Neural cell (in vitro differentiated cells): ENCODE results near the gene CNNM3. TPM values are rescaled to one million over a fixed set of nuclear protein-coding genes. Genes with fewer than 3 reads are reported as not detected.

ENCODE experiments used
- H2AFZ ChIP-seq: fragments of 200-600, 300-800 bp; sonication (generic), shearing (Covaris generic); 2 replicates; pipeline ENCODE4 v1.6.0; 2014; ENCODE audit warnings: low read depth, mild to moderate bottlenecking, antibody characterized with exemption, low read length, moderate library complexity
- H3F3A ChIP-seq: fragments of 200-600 bp; shearing (Covaris generic); 2 replicates; pipeline ENCODE4 v1.6.1; 2016; ENCODE audit warnings: mild to moderate bottlenecking, moderate library complexity, mixed read lengths, antibody characterized with exemption, low read length; ENCODE audit not compliant: insufficient read depth, poor library complexity, severe bottlenecking
- H3K27ac ChIP-seq: fragments of 200-600, 300-800 bp; sonication (generic), shearing (Covaris generic); 2 replicates; pipeline ENCODE4 v1.5.1; 2014; ENCODE audit warnings: mild to moderate bottlenecking, low read length, moderate library complexity
- H3K27me3 ChIP-seq: fragments of 300-800, 200-600 bp; sonication (generic), shearing (Covaris generic); 2 replicates; pipeline ENCODE4 v1.6.0; 2014; ENCODE audit warnings: mild to moderate bottlenecking, low read depth, low read length, moderate library complexity; ENCODE audit not compliant: insufficient read depth
- H3K36me3 ChIP-seq: fragments of 300-800, 200-600 bp; sonication (generic), shearing (Covaris generic); 2 replicates; pipeline ENCODE4 v1.5.1; 2014; ENCODE audit warnings: mild to moderate bottlenecking, antibody characterized with exemption, low read length, moderate library complexity; ENCODE audit not compliant: insufficient read depth
- H3K4me2 ChIP-seq: fragments of 300-800, 200-600 bp; sonication (generic), shearing (Covaris generic); 2 replicates; pipeline ENCODE4 v1.6.0; 2014; ENCODE audit warnings: mild to moderate bottlenecking, low read length
- H3K4me3 ChIP-seq: fragments of 300-800, 200-600 bp; sonication (generic), shearing (Covaris generic); 2 replicates; pipeline ENCODE4 v1.5.1; 2014; ENCODE audit warnings: mild to moderate bottlenecking, low read length, moderate library complexity
- H3K79me2 ChIP-seq: fragments of 200-600 bp; shearing (Covaris generic); replicated peaks from 2 replicates; pipeline ENCODE4 v1.6.0; 2014; ENCODE audit warnings: mild to moderate bottlenecking, low read length, moderate library complexity; ENCODE audit not compliant: insufficient read depth
- H3K9ac ChIP-seq: fragments of 300-800, 200-600 bp; sonication (generic), shearing (Covaris generic); 2 replicates; pipeline ENCODE4 v1.6.1; 2016; ENCODE audit warnings: mild to moderate bottlenecking, low read length, mixed read lengths
- H3K9me2 ChIP-seq: fragments of 200-600 bp; shearing (Covaris generic); 2 replicates; pipeline ENCODE4 v1.6.1; 2016; ENCODE audit warnings: mild to moderate bottlenecking, low read length, mixed read lengths; ENCODE audit not compliant: insufficient read depth
- H3K9me3 ChIP-seq: fragments of 200-600, 300-800 bp; sonication (generic), shearing (Covaris generic); 2 replicates; pipeline ENCODE4 v1.6.1; 2016; ENCODE audit warnings: mild to moderate bottlenecking, mixed run types, low read length, moderate library complexity, mixed read lengths
- H4K20me1 ChIP-seq: fragments of 200-600 bp; shearing (Covaris generic); 2 replicates; pipeline ENCODE4 v1.6.1; 2016; ENCODE audit warnings: mild to moderate bottlenecking, mixed run types; ENCODE audit not compliant: insufficient read depth
- EP300 ChIP-seq: fragments of 450-650 bp; conservative IDR thresholded peaks from 2 replicates; pipeline ENCODE4 v1.6.1; 2014; ENCODE audit warnings: antibody characterized with exemption, mild to moderate bottlenecking, moderate library complexity; ENCODE audit not compliant: poor library complexity, severe bottlenecking
- EZH2 ChIP-seq: fragments of 200-600, 300-800 bp; shearing (Covaris generic), sonication (generic); IDR thresholded peaks from 2 replicates; pipeline ENCODE4 v1.6.1; 2014; ENCODE audit warnings: antibody characterized with exemption, low read length, borderline replicate concordance, mild to moderate bottlenecking; ENCODE audit not compliant: insufficient read depth, poor library complexity, severe bottlenecking
- MXI1 ChIP-seq: fragments of 450-650 bp; conservative IDR thresholded peaks from 2 replicates; pipeline ENCODE4 v1.6.1; 2014; ENCODE audit warnings: antibody characterized with exemption, mild to moderate bottlenecking; ENCODE audit not compliant: poor library complexity, severe bottlenecking
- POLR2AphosphoS5 ChIP-seq: IDR thresholded peaks from 2 replicates; pipeline ENCODE4 v1.6.1; 2012
- RAD21 ChIP-seq: fragments of 450-650 bp; conservative IDR thresholded peaks from 2 replicates; pipeline ENCODE4 v1.6.1; 2014; ENCODE audit warnings: antibody characterized with exemption, mild to moderate bottlenecking, moderate library complexity
- SMC3 ChIP-seq: fragments of 450-650 bp; conservative IDR thresholded peaks from 2 replicates; pipeline ENCODE4 v1.6.1; 2014; ENCODE audit warnings: antibody characterized with exemption, mild to moderate bottlenecking, moderate library complexity; ENCODE audit not compliant: poor library complexity
- TAF1 ChIP-seq: IDR thresholded peaks from 2 replicates; pipeline ENCODE4 v1.6.1; 2012; ENCODE audit warnings: low read depth
- polyA plus RNA-seq: library from polyadenylated mRNA; depleted of rRNA; stranded (reverse); fragments of >200 nt; gene quantifications from 2 replicates; pipeline ENCODE4 v1.2.3, GENCODE V29; 2014
- TF ChIP-seq, protein P1 (sequence below): IDR thresholded peaks from 2 replicates; pipeline ENCODE4 v1.6.1; 2012; ENCODE audit warnings: borderline replicate concordance
- TF ChIP-seq, protein P2 (sequence below): fragments of 450-650 bp; IDR thresholded peaks from 2 replicates; pipeline ENCODE4 v1.5.1; 2014; ENCODE audit warnings: antibody characterized with exemption, mild to moderate bottlenecking, moderate library complexity; ENCODE audit not compliant: poor library complexity, severe bottlenecking

The CNNM3 gene
- polyA plus RNA-seq, 1 donor from 2014 or later: 9.6 TPM

DNA sequence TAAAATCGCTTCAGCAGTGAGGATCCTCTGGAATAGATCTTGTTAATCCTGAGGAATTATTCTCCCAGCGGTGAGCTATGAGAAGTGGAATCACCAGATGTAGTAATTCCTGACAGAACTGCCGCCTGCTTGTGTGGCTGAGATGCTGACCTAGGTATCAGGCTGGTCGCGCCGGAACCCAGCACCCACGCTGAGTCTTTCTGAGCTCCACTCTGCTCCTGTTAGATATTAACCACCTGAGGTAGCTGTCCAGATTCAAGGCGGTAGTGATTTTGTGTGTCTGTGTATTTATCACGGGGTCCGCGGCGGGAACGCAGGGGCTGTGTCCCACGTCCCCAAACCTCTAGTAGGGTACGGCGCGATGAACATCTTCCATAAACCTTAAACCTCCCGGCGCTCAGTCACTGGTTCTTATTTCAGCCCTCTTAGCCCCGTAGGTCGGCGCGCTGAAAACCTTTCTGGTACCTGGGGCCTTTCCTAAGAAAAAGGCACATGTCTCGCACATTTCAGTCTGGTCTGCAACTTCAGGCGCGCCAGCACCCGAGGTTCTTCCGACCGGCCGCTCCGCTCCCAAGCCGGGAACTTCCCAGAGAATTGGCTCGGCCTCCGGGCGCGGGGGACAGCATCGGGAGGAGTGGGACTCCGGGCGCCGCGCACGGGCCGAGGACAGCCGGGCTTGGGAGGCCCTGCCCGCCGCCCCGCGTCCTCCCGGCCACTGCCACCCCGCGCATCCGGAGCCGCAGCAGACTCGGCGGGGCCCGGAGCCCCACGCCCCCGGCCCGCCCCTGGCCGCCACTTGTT lies 542 bp upstream of the CNNM3 start:
- TF ChIP-seq EZH2 (no peak), MXI1 (peak; percentile 94), SMC3 (no peak), POLR2AphosphoS5 (peak; percentile 24)
- TF ChIP-seq, protein P1, sequence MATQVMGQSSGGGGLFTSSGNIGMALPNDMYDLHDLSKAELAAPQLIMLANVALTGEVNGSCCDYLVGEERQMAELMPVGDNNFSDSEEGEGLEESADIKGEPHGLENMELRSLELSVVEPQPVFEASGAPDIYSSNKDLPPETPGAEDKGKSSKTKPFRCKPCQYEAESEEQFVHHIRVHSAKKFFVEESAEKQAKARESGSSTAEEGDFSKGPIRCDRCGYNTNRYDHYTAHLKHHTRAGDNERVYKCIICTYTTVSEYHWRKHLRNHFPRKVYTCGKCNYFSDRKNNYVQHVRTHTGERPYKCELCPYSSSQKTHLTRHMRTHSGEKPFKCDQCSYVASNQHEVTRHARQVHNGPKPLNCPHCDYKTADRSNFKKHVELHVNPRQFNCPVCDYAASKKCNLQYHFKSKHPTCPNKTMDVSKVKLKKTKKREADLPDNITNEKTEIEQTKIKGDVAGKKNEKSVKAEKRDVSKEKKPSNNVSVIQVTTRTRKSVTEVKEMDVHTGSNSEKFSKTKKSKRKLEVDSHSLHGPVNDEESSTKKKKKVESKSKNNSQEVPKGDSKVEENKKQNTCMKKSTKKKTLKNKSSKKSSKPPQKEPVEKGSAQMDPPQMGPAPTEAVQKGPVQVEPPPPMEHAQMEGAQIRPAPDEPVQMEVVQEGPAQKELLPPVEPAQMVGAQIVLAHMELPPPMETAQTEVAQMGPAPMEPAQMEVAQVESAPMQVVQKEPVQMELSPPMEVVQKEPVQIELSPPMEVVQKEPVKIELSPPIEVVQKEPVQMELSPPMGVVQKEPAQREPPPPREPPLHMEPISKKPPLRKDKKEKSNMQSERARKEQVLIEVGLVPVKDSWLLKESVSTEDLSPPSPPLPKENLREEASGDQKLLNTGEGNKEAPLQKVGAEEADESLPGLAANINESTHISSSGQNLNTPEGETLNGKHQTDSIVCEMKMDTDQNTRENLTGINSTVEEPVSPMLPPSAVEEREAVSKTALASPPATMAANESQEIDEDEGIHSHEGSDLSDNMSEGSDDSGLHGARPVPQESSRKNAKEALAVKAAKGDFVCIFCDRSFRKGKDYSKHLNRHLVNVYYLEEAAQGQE: peak; percentile 42
- H3K79me2 ChIP-seq: peaks cover 32% of the 10 kb centered on the region
- H3K9ac ChIP-seq: peak overlapping the region; percentile 72
- no peaks in the 10 kb centered on the region for H4K20me1 ChIP-seq
- H3K9me3 ChIP-seq: no peaks in the 10 kb centered on the region
- H3F3A ChIP-seq: no peaks in the 10 kb centered on the region
- peak overlapping the region; percentile 33 for H2AFZ ChIP-seq
- no peaks in the 10 kb centered on the region for H3K36me3 ChIP-seq
- no peaks in the 10 kb centered on the region for H3K27me3 ChIP-seq
- no peaks in the 10 kb centered on the region for H3K9me2 ChIP-seq
- peak overlapping the region; percentile 88 for H3K4me3 ChIP-seq
- peak overlapping the region; percentile 39 for H3K27ac ChIP-seq
- H3K4me2 ChIP-seq: peak overlapping the region; percentile 97

DNA sequence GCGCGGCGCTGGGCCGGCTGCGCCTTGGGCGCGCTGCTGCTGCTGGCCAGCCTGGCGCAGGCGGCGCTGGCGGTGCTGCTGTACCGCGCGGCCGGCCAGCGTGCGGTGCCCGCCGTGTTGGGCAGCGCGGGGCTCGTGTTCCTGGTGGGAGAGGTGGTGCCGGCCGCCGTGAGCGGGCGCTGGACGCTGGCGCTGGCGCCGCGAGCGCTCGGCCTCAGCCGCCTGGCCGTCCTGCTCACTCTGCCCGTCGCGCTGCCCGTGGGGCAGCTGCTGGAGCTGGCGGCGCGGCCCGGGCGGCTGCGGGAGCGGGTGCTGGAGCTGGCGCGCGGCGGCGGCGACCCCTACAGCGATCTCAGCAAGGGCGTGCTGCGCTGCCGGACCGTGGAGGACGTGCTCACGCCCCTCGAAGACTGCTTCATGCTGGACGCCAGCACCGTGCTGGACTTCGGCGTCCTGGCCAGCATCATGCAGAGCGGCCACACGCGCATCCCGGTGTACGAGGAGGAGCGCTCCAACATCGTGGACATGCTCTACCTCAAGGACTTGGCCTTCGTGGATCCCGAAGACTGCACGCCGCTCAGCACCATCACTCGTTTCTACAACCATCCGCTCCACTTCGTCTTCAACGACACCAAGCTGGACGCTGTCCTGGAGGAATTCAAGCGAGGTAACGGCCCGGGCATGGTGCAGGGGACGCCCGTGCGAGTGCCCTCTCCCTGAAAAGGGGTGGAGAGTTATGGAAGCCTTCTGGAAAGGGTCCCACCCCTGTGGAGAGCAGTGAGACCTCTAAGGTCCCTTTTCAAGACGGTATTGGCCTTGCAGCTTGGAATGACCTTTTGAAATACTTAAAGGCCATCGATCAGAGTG lies 1.0 kb downstream of the CNNM3 start:
- H3K4me3 ChIP-seq: peak overlapping the region; percentile 75
- TF ChIP-seq RAD21 (no peak), MXI1 (no peak), EZH2 (no peak), SMC3 (no peak), EP300 (no peak), TAF1 (no peak), POLR2AphosphoS5 (no peak)
- TF ChIP-seq, protein P2, sequence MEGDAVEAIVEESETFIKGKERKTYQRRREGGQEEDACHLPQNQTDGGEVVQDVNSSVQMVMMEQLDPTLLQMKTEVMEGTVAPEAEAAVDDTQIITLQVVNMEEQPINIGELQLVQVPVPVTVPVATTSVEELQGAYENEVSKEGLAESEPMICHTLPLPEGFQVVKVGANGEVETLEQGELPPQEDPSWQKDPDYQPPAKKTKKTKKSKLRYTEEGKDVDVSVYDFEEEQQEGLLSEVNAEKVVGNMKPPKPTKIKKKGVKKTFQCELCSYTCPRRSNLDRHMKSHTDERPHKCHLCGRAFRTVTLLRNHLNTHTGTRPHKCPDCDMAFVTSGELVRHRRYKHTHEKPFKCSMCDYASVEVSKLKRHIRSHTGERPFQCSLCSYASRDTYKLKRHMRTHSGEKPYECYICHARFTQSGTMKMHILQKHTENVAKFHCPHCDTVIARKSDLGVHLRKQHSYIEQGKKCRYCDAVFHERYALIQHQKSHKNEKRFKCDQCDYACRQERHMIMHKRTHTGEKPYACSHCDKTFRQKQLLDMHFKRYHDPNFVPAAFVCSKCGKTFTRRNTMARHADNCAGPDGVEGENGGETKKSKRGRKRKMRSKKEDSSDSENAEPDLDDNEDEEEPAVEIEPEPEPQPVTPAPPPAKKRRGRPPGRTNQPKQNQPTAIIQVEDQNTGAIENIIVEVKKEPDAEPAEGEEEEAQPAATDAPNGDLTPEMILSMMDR: no peak
- TF ChIP-seq, protein P1: no peak
- H3K27ac ChIP-seq: no peak overlapping the region
- H3K4me2 ChIP-seq: peak overlapping the region; percentile 99
- H3K79me2 ChIP-seq: peaks cover 32% of the 10 kb centered on the region
- no peaks in the 10 kb centered on the region for H3K36me3 ChIP-seq
- no peaks in the 10 kb centered on the region for H3K27me3 ChIP-seq
- no peaks in the 10 kb centered on the region for H3K9me3 ChIP-seq
- no peaks in the 10 kb centered on the region for H3F3A ChIP-seq
- H3K9ac ChIP-seq: peak overlapping the region; percentile 72
- no peak overlapping the region for H2AFZ ChIP-seq
- no peaks in the 10 kb centered on the region for H3K9me2 ChIP-seq
- H4K20me1 ChIP-seq: no peaks in the 10 kb centered on the region
